H1 (cell line): ENCODE data around the gene EPN2. TPM values are rescaled to one million over a fixed set of nuclear protein-coding genes. Genes with fewer than 3 reads are reported as not detected.

Experiments
- CTCF ChIA-PET: fragments of 300-600 bp; sonication (Branson Sonifier 250); formaldehyde crosslinking; loops from one replicate; lab custom pipeline; 2021; ENCODE audit not compliant: partially characterized antibody; lab: Charles Lee
- POLR2A ChIA-PET: fragments of 300-600 bp; sonication (Branson Sonifier 250); formaldehyde crosslinking; loops from one replicate; lab custom pipeline; 2021; ENCODE audit warnings: inconsistent platforms; ENCODE audit not compliant: partially characterized antibody; lab: Charles Lee
- DNase-seq, 2 experiments: peaks; one replicate each; pipeline versions ENCODE4 v3.0.0 to v3.0.0-alpha.2; 2010 to 2022; ENCODE audit warnings: low spot score in 2 of 2, low read depth in 1 of 2, mixed read lengths in 1 of 2
- FAIRE-seq: peaks from 2 replicates; lab custom pipeline; 2011; peaks lifted over from hg19 to GRCh38; lab: Jason Lieb, UNC
- H2AFZ ChIP-seq: 2 replicates; pipeline ENCODE4 v1.8.1; 2012; ENCODE audit warnings: low read length, inconsistent platforms
- H2AK5ac ChIP-seq: 2 replicates; pipeline ENCODE4 v1.6.1; 2013; ENCODE audit warnings: low read depth, low read length
- H2BK120ac ChIP-seq: replicated peaks from 2 replicates; pipeline ENCODE3; 2013; ENCODE audit warnings: low read depth, low read length, inconsistent platforms
- H2BK12ac ChIP-seq: 2 replicates; pipeline ENCODE4 v1.6.1; 2013; ENCODE audit warnings: low read depth, low read length
- H2BK15ac ChIP-seq: 2 replicates; pipeline ENCODE4 v1.6.1; 2013; ENCODE audit warnings: low read length
- H2BK20ac ChIP-seq: 2 replicates; pipeline ENCODE4 v1.6.1; 2013; ENCODE audit warnings: low read length
- H2BK5ac ChIP-seq: 2 replicates; pipeline ENCODE4 v1.6.1; 2013; ENCODE audit warnings: low read depth, low read length
- H3K14ac ChIP-seq: 2 replicates; pipeline ENCODE4 v1.6.1; 2013; ENCODE audit warnings: inconsistent platforms; ENCODE audit not compliant: insufficient read length
- H3K18ac ChIP-seq: 2 replicates; pipeline ENCODE4 v1.6.1; 2013; ENCODE audit warnings: low read length; ENCODE audit errors: extremely low read depth
- H3K23ac ChIP-seq: 2 replicates; pipeline ENCODE4 v1.6.1; 2013; ENCODE audit warnings: inconsistent platforms; ENCODE audit not compliant: insufficient read length
- H3K23me2 ChIP-seq: 2 replicates; pipeline ENCODE4 v1.6.1; 2013; ENCODE audit warnings: low read depth, low read length
- H3K27ac ChIP-seq: 2 replicates; pipeline ENCODE4 v1.6.1; 2011; ENCODE audit warnings: low read depth, low read length, inconsistent platforms
- H3K27me3 ChIP-seq, 4 experiments: replicated peaks in 1 of 4; 1 replicate in 1 of 4; 2 replicates in 3 of 4; pipeline versions ENCODE4 v1.6.1 to v1.8.1; 2011 to 2013; ENCODE audit warnings: low read length in 3 of 4, mild to moderate bottlenecking in 3 of 4, inconsistent platforms in 2 of 4, mixed read lengths in 2 of 4, moderate library complexity in 1 of 4; ENCODE audit not compliant: control insufficient read depth in 3 of 4, insufficient read depth in 3 of 4; ENCODE audit errors: extremely low read depth in 1 of 4
- H3K36me3 ChIP-seq, 4 experiments: 2 replicates each; pipeline versions ENCODE4 v1.6.1 to v1.8.1; 2011 to 2013; ENCODE audit warnings: mild to moderate bottlenecking in 4 of 4, low read length in 3 of 4, moderate library complexity in 2 of 4, control low read depth in 1 of 4, inconsistent platforms in 1 of 4; ENCODE audit not compliant: insufficient read depth in 4 of 4, control insufficient read depth in 2 of 4
- H3K4ac ChIP-seq: replicated peaks from 2 replicates; pipeline ENCODE3; 2013; ENCODE audit warnings: low read length, low read depth, mixed read lengths, inconsistent platforms; ENCODE audit not compliant: insufficient read length
- H3K4me1 ChIP-seq, 4 experiments: replicated peaks in 1 of 4; 1 replicate in 1 of 4; 2 replicates in 3 of 4; pipeline versions ENCODE4 v1.6.1 to v1.8.1; 2011 to 2013; ENCODE audit warnings: low read length in 3 of 4, inconsistent platforms in 2 of 4, mixed read lengths in 1 of 4; ENCODE audit not compliant: insufficient read depth in 4 of 4, control insufficient read depth in 3 of 4
- H3K4me2 ChIP-seq, 2 experiments: 2 replicates each; pipeline versions ENCODE4 v1.6.1 to v1.8.1; 2011 to 2013; ENCODE audit warnings: low read depth in 2 of 2, low read length in 2 of 2, control low read depth in 1 of 2, inconsistent platforms in 1 of 2, mild to moderate bottlenecking in 1 of 2; ENCODE audit not compliant: insufficient read depth in 1 of 2
- H3K4me3 ChIP-seq, 4 experiments: fragments of 200-600, 300-600 bp in 1 of 4; sonication (generic), shearing (Covaris generic), sonication (Bioruptor Twin) in 1 of 4; 2 replicates each; pipeline versions ENCODE4 v1.5.1 to v1.8.1; 2011 to 2016; ENCODE audit warnings: low read length in 4 of 4, low read depth in 3 of 4, control low read depth in 2 of 4, inconsistent platforms in 2 of 4, mild to moderate bottlenecking in 2 of 4, mixed read lengths in 1 of 4, moderate library complexity in 1 of 4; ENCODE audit not compliant: insufficient read depth in 2 of 4; ENCODE audit errors: extremely low read depth in 1 of 4
- H3K56ac ChIP-seq: replicated peaks from 2 replicates; pipeline ENCODE3; 2013; ENCODE audit warnings: low read depth, mild to moderate bottlenecking, mixed read lengths, low read length, inconsistent platforms; ENCODE audit not compliant: insufficient read length
- H3K79me1 ChIP-seq: 2 replicates; pipeline ENCODE4 v1.6.1; 2013; ENCODE audit warnings: low read depth, low read length, control low read depth
- H3K79me2 ChIP-seq, 2 experiments: 2 replicates each; pipeline versions ENCODE4 v1.6.1 to v1.8.1; 2012 to 2013; ENCODE audit warnings: low read length in 2 of 2, mild to moderate bottlenecking in 2 of 2, inconsistent platforms in 1 of 2; ENCODE audit not compliant: insufficient read depth in 2 of 2, control insufficient read depth in 1 of 2
- H3K9ac ChIP-seq, 4 experiments: replicated peaks in 1 of 4; 1 replicate in 1 of 4; 2 replicates in 3 of 4; pipeline versions ENCODE4 v1.6.1 to v1.8.1; 2011 to 2013; ENCODE audit warnings: low read depth in 3 of 4, low read length in 3 of 4, control low read depth in 2 of 4, mild to moderate bottlenecking in 2 of 4, moderate library complexity in 2 of 4, inconsistent platforms in 1 of 4; ENCODE audit errors: extremely low read depth in 1 of 4
- H3K9me3 ChIP-seq, 2 experiments: 2 replicates each; pipeline versions ENCODE4 v1.6.1 to v1.8.1; 2012 to 2013; ENCODE audit warnings: mild to moderate bottlenecking in 2 of 2, moderate library complexity in 2 of 2, control low read depth in 1 of 2, inconsistent platforms in 1 of 2, low read depth in 1 of 2, low read length in 1 of 2, mixed read lengths in 1 of 2; ENCODE audit not compliant: insufficient read depth in 2 of 2
- H4K20me1 ChIP-seq, 2 experiments: replicated peaks in 1 of 2; 2 replicates each; pipeline versions ENCODE3 to v1.8.1; 2011 to 2013; ENCODE audit warnings: inconsistent platforms in 2 of 2, low read length in 2 of 2, mild to moderate bottlenecking in 1 of 2; ENCODE audit not compliant: insufficient read depth in 2 of 2, control insufficient read depth in 1 of 2
- H4K5ac ChIP-seq: 2 replicates; pipeline ENCODE4 v1.6.1; 2013; ENCODE audit warnings: low read length, low read depth, mixed read lengths, inconsistent platforms; ENCODE audit not compliant: insufficient read length
- H4K8ac ChIP-seq: 2 replicates; pipeline ENCODE4 v1.8.0; 2013; ENCODE audit warnings: mild to moderate bottlenecking, moderate library complexity, low read length, inconsistent platforms; ENCODE audit not compliant: insufficient read depth; ENCODE audit errors: extremely low read depth
- H4K91ac ChIP-seq: replicated peaks from 2 replicates; pipeline ENCODE3; 2013; ENCODE audit warnings: low read length, mixed read lengths, inconsistent platforms; ENCODE audit not compliant: insufficient read length
- ASH2L ChIP-seq: fragments of 200-600, 300-600 bp; sonication (generic); IDR thresholded peaks from one replicate; pipeline ENCODE4 v1.7.1; 2017; ENCODE audit warnings: low read length
- GABPA ChIP-seq: IDR thresholded peaks from 2 replicates; pipeline ENCODE4 v1.6.1; 2011; ENCODE audit warnings: mild to moderate bottlenecking, low read length, moderate library complexity, borderline replicate concordance; ENCODE audit not compliant: insufficient read depth
- POU5F1 ChIP-seq: IDR thresholded peaks from 2 replicates; pipeline ENCODE4 v1.6.1; 2011; ENCODE audit warnings: low read depth, mild to moderate bottlenecking, low read length, moderate library complexity
- SIRT6 ChIP-seq: IDR thresholded peaks from one replicate; pipeline ENCODE4 v1.7.1; 2012; ENCODE audit warnings: low read length, inconsistent platforms
- TBP ChIP-seq: IDR thresholded peaks from 2 replicates; pipeline ENCODE4 v1.6.1; 2011; ENCODE audit warnings: low read depth, low read length, improper control_type of control experiment
- YY1 ChIP-seq: IDR thresholded peaks from 2 replicates; pipeline ENCODE4 v1.6.1; 2011; ENCODE audit warnings: low read depth, mild to moderate bottlenecking, low read length
- WGBS, 2 experiments: shearing (Covaris generic) in 1 of 2; methylation state at CpG; one replicate each; pipeline versions ENCODE4 v1.1.6 to v1.1.7; 2013 to 2015; ENCODE audit warnings: low lambda C conversion rate in 2 of 2, mixed read lengths in 2 of 2, inconsistent platforms in 1 of 2, low coverage in 1 of 2, missing lambda C conversion rate in 1 of 2; ENCODE audit not compliant: insufficient replicate concordance in 2 of 2, insufficient coverage in 1 of 2, insufficient read length in 1 of 2; ENCODE audit errors: extremely low coverage in 1 of 2, missing lambda C conversion rate in 1 of 2; 5-methylcytosine and 5-hydroxymethylcytosine counted together
- polyA plus RNA-seq, 7 experiments: library from polyadenylated mRNA; depleted of rRNA in 3 of 7; stranded (reverse) in 5 of 7; unstranded in 2 of 7; fragments of >200 nt in 5 of 7; fragments of 200-250 nt in 2 of 7; gene quantifications; 1 replicate in 5 of 7; 2 replicates in 1 of 7; 4 replicates in 1 of 7; pipeline versions ENCODE4 v1.2.1 to v1.2.3, GENCODE V29; 2011 to 2013; ENCODE audit warnings: missing spikeins in 2 of 7, mixed read lengths in 2 of 7
- total RNA-seq: library from RNA; stranded (reverse); fragmentation: NEBNext Ultra II Directional; extraction: Animal tissue kit (Norgen Biotek cat#: 25700); gene quantifications from 2 replicates; pipeline ENCODE4 v1.2.1, GENCODE V29; 2021
- TF ChIP-seq, protein P1 (sequence below): IDR thresholded peaks from 2 replicates; pipeline ENCODE4 v1.6.1; 2012; ENCODE audit warnings: inconsistent platforms
- TF ChIP-seq, protein P2 (sequence below): IDR thresholded peaks from 2 replicates; pipeline ENCODE4 v1.6.1; 2011; ENCODE audit warnings: low read depth, mild to moderate bottlenecking, low read length; ENCODE audit not compliant: insufficient read depth

EPN2 gene
- total and polyA plus RNA-seq, 2 of the 8 experiments (the other 6 are each of a cell fraction or from before 2014, with no cell fraction given), result 28.7 to 55.8 TPM

DNA sequence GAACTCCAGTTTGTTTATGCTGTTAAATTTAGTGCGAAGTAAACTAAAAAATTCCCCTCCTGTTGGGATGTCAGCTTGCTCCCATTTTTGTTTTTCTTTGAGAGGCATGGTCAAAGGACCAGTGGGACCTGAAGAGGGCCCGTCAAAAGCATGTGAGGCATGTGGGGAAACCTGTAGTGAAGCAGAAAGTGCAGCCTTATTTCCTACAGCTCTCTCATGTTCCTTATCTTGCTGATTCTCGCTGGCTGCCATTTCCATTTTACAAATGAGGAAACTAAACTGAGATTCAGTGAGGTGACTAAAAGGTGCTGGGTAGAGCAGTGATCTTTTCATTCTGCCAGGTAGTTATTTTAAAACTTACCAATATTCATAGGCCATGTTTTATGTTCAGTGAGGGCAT lies 27.1 kb downstream of the EPN2 start:
- WGBS, 2 experiments, result 78% methylated on average over 3 of the region's 3 CpGs; no CpG with 5 or more reads in 1 of the 2 experiments
- no peak overlapping the region for H3K27ac ChIP-seq
- CTCF ChIA-PET, result interaction anchor here (0.6 to 1.7 kb wide), 5 partner anchors 12 to 410 kb away, joined by 3 to 4 read pairs (median 3); no protein-coding TSS in a partner anchor

More for the DNA sequence above, 27.1 kb downstream of the EPN2 start:
- FAIRE-seq (no peak), DNase-seq (no peak)
- Histone ChIP-seq H2BK120ac (no peak overlapping the region), H3K36me3 (no peaks in the 10 kb centered on the region; a peak in 1 of 8 replicates), H3K27me3 (no peaks in the 10 kb centered on the region), H4K20me1 (peaks cover 8 to 33% of the 10 kb centered on the region in 2 experiments), H3K9me3 (no peaks in the 10 kb centered on the region), H3K14ac (no peak overlapping the region), H3K79me2 (peaks cover 0 to 64% of the 10 kb centered on the region in 2 experiments; a peak in 3 of 4 replicates), H3K79me1 (peaks cover 18% of the 10 kb centered on the region), H4K8ac (no peak overlapping the region), H3K56ac (peak overlapping the region; percentile 17), H3K18ac (no peak overlapping the region; the same call in 1 of the 2 replicates), H3K4me1 (peaks cover 0 to 3% (median under 1%) of the 10 kb centered on the region in 4 experiments; a peak in 4 of 7 replicates), H3K4me3 (no peak overlapping the region), H2BK12ac (no peak overlapping the region), H4K5ac (no peak overlapping the region), H3K4me2 (no peak overlapping the region), H3K23me2 (no peaks in the 10 kb centered on the region), H4K91ac (no peak overlapping the region), H3K9ac (no peak overlapping the region), H2BK20ac (no peak overlapping the region), H2BK15ac (no peak overlapping the region), H3K4ac (no peak overlapping the region), H2BK5ac (no peak overlapping the region), H2AFZ (no peak overlapping the region), H2AK5ac (no peak overlapping the region), H3K23ac (no peak overlapping the region)
- POLR2A ChIA-PET, result no interaction called here
- TF ChIP-seq, protein P1, sequence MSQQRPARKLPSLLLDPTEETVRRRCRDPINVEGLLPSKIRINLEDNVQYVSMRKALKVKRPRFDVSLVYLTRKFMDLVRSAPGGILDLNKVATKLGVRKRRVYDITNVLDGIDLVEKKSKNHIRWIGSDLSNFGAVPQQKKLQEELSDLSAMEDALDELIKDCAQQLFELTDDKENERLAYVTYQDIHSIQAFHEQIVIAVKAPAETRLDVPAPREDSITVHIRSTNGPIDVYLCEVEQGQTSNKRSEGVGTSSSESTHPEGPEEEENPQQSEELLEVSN, result no peak
- no peak for TF ChIP-seq YY1
- TF ChIP-seq TBP, result no peak
- no peak for TF ChIP-seq GABPA
- no peak for TF ChIP-seq ASH2L
- no peak for TF ChIP-seq SIRT6
- no peak for TF ChIP-seq POU5F1
- TF ChIP-seq, protein P2, sequence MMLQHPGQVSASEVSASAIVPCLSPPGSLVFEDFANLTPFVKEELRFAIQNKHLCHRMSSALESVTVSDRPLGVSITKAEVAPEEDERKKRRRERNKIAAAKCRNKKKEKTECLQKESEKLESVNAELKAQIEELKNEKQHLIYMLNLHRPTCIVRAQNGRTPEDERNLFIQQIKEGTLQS, result no peak
